ENCODE data around the gene TRPM8.

GRCh38 chr2:234051374-234052070 is 134.3 kb downstream of the TRPM8 start:
- no peak for TF ChIP-seq EZH2 (IDR thresholded peaks at IDR 0.05; ENCODE audit: borderline replicate concordance, low read depth, low read length, severe bottlenecking)
- no peak for TF ChIP-seq CTCF (IDR thresholded peaks at IDR 0.05; ENCODE audit: borderline replicate concordance, extremely low read depth, low read length, poor library complexity, severe bottlenecking)

All from DND-41 (cell line).